Activated CD8-positive, alpha-beta memory T cell treated with anti-CD3 and anti-CD28 coated beads for 1 hour (primary cell): ENCODE results near the gene UBR1.

ENCODE experiments used
- DNase-seq, 2 donors: peaks; one replicate each; pipeline ENCODE4 v3.0.0-alpha.2; 2020; ENCODE audit warnings: low read depth in 1 of 2; ENCODE audit errors: extremely low read depth in 1 of 2

Gene UBR1

GRCh38 chr15:43111354-43111753, 5.5 kb upstream of the UBR1 start:
- no peak for DNase-seq

GRCh38 chr15:43107751-43108150, 1.9 kb upstream of the UBR1 start:
- DNase-seq, result no peak

GRCh38 chr15:43106486-43106829, 620 bp upstream of the UBR1 start:
- DNase-seq, result no peak

- DNase-seq, result no peak
These were observed 631 bp downstream of the UBR1 start for GRCh38 chr15:43105077-43105736.

- no peak for DNase-seq
These were observed 1.4 kb downstream of the UBR1 start for GRCh38 chr15:43104426-43104825.

GRCh38 chr15:43103907-43104306, 1.9 kb downstream of the UBR1 start:
- DNase-seq, result no peak

- DNase-seq, result no peak
These were observed 3.7 kb downstream of the UBR1 start for GRCh38 chr15:43102187-43102586.

GRCh38 chr15:43100971-43101370, 4.9 kb downstream of the UBR1 start:
- DNase-seq, result no peak

- no peak for DNase-seq
These were observed 6.6 kb downstream of the UBR1 start for GRCh38 chr15:43099105-43099845.

- no peak for DNase-seq
These were observed 9.4 kb downstream of the UBR1 start for GRCh38 chr15:43096411-43096810.

GRCh38 chr15:43095708-43096347, 10.0 kb downstream of the UBR1 start:
- no peak for DNase-seq

GRCh38 chr15:43095243-43095642, 10.6 kb downstream of the UBR1 start:
- DNase-seq, result no peak

GRCh38 chr15:43094416-43095030, 11.3 kb downstream of the UBR1 start:
- no peak for DNase-seq

GRCh38 chr15:43093026-43093425, 12.8 kb downstream of the UBR1 start:
- DNase-seq, result no peak

GRCh38 chr15:43091859-43092258, 14.0 kb downstream of the UBR1 start:
- no peak for DNase-seq

- no peak for DNase-seq
These were observed 19.3 kb downstream of the UBR1 start for GRCh38 chr15:43086551-43086950.

- no peak for DNase-seq
These were observed 19.9 kb downstream of the UBR1 start for GRCh38 chr15:43085921-43086320.

GRCh38 chr15:43082509-43082908, 23.3 kb downstream of the UBR1 start:
- DNase-seq, result no peak

GRCh38 chr15:43081283-43081682, 24.6 kb downstream of the UBR1 start:
- no peak for DNase-seq

GRCh38 chr15:43071451-43071850, 34.4 kb downstream of the UBR1 start:
- no peak for DNase-seq

- DNase-seq, result no peak
These were observed 34.9 kb downstream of the UBR1 start for GRCh38 chr15:43070893-43071292.

GRCh38 chr15:43070249-43070648, 35.6 kb downstream of the UBR1 start:
- DNase-seq, result no peak
